Parathyroid adenoma (tissue), 2 donors: ENCODE measurements around the gene CCDC137.

Experiments
- H2AFZ ChIP-seq: fragments of 300-600 bp; sonication (generic); one replicate; pipeline ENCODE4 v1.7.0; 2017; ENCODE audit warnings: antibody characterized with exemption, mild to moderate bottlenecking
- H3K27ac ChIP-seq: fragments of 300-600 bp; sonication (generic); one replicate; pipeline ENCODE4 v1.7.0; 2017
- H3K27me3 ChIP-seq: fragments of 300-600 bp; sonication (generic); one replicate; pipeline ENCODE4 v1.7.0; 2017; ENCODE audit warnings: low read length; ENCODE audit not compliant: control insufficient read depth, insufficient read depth
- H3K36me3 ChIP-seq: fragments of 300-600 bp; sonication (generic); one replicate; pipeline ENCODE4 v1.7.0; 2017; ENCODE audit warnings: low read length; ENCODE audit not compliant: control insufficient read depth, insufficient read depth
- H3K4me1 ChIP-seq: fragments of 300-600 bp; sonication (generic); one replicate; pipeline ENCODE4 v1.7.0; 2017; ENCODE audit warnings: control low read depth
- H3K4me2 ChIP-seq: fragments of 300-600 bp; sonication (generic); one replicate; pipeline ENCODE4 v1.7.0; 2017; ENCODE audit warnings: low read length
- H3K4me3 ChIP-seq: fragments of 300-600 bp; sonication (generic); one replicate; pipeline ENCODE4 v1.7.0; 2017; ENCODE audit warnings: low read depth, low read length
- H3K79me2 ChIP-seq: fragments of 300-600 bp; sonication (generic); one replicate; pipeline ENCODE4 v1.7.0; 2017; ENCODE audit warnings: control low read depth
- H3K9ac ChIP-seq: fragments of 300-600 bp; sonication (generic); one replicate; pipeline ENCODE4 v1.7.0; 2017; ENCODE audit warnings: mild to moderate bottlenecking
- H3K9me3 ChIP-seq: fragments of 300-600 bp; sonication (generic); one replicate; pipeline ENCODE4 v1.7.0; 2017; ENCODE audit warnings: low read length; ENCODE audit not compliant: control insufficient read depth
- TF ChIP-seq, protein P1 (sequence below): fragments of 300-600 bp; sonication (generic); IDR thresholded peaks from one replicate; pipeline ENCODE4 v1.7.0; 2017; ENCODE audit warnings: antibody characterized with exemption, mild to moderate bottlenecking
- donor health status: primary hyperparathyroidism.

Gene CCDC137

DNA sequence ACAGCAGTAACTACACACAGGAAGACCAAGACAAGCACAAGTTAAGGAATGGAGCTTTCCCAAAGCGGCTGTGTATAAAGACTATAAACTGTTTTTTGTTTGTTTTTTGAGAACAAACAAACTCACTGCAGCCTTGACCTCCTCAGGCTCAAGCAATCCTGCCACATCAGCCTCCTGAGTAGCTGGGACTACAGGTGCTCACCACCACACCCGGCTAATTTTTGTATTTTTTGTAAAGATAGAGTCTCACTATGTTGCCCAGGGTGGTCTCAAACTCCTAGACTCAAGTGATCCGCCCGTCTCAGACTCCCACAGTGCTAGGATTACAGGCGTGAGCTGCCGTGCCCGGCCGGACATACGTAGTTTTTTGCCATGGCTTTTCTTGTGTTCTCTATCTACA is 6.1 kb upstream of the CCDC137 start:
- Histone ChIP-seq H3K9ac (no peak overlapping the region), H2AFZ (no peak overlapping the region), H3K36me3 (no peaks in the 10 kb centered on the region), H3K4me1 (peaks cover under 1% of the 10 kb centered on the region), H3K27me3 (no peaks in the 10 kb centered on the region), H3K4me3 (no peak overlapping the region), H3K79me2 (no peaks in the 10 kb centered on the region), H3K27ac (no peak overlapping the region), H3K4me2 (no peak overlapping the region), H3K9me3 (no peaks in the 10 kb centered on the region)
- TF ChIP-seq, protein P1, sequence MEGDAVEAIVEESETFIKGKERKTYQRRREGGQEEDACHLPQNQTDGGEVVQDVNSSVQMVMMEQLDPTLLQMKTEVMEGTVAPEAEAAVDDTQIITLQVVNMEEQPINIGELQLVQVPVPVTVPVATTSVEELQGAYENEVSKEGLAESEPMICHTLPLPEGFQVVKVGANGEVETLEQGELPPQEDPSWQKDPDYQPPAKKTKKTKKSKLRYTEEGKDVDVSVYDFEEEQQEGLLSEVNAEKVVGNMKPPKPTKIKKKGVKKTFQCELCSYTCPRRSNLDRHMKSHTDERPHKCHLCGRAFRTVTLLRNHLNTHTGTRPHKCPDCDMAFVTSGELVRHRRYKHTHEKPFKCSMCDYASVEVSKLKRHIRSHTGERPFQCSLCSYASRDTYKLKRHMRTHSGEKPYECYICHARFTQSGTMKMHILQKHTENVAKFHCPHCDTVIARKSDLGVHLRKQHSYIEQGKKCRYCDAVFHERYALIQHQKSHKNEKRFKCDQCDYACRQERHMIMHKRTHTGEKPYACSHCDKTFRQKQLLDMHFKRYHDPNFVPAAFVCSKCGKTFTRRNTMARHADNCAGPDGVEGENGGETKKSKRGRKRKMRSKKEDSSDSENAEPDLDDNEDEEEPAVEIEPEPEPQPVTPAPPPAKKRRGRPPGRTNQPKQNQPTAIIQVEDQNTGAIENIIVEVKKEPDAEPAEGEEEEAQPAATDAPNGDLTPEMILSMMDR: no peak

DNA sequence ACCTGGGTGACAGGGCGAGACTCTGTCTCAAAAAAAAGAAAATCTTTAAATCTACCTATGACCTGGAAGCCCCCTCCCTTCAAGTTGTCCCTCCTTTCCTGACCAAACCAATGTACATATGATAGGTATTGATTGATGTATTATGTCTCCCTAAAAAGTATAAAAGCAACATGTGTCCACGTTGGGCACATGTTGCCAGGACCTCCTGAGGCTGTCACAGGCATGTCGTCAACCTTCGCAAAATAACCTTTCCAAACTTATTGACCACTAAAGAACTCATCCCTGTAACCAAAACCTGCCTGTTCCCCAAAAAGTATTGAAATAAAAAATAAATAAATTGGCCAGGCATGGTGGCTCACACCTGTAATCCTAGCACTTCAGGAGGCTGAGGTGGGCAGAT is 4.5 kb upstream of the CCDC137 start:
- Histone ChIP-seq H2AFZ (no peak overlapping the region), H3K4me1 (peaks cover 6% of the 10 kb centered on the region), H3K79me2 (no peaks in the 10 kb centered on the region), H3K4me2 (no peak overlapping the region), H3K9me3 (no peaks in the 10 kb centered on the region), H3K27me3 (no peaks in the 10 kb centered on the region), H3K9ac (no peak overlapping the region), H3K27ac (no peak overlapping the region), H3K36me3 (no peaks in the 10 kb centered on the region), H3K4me3 (no peak overlapping the region)
- TF ChIP-seq, protein P1: no peak

DNA sequence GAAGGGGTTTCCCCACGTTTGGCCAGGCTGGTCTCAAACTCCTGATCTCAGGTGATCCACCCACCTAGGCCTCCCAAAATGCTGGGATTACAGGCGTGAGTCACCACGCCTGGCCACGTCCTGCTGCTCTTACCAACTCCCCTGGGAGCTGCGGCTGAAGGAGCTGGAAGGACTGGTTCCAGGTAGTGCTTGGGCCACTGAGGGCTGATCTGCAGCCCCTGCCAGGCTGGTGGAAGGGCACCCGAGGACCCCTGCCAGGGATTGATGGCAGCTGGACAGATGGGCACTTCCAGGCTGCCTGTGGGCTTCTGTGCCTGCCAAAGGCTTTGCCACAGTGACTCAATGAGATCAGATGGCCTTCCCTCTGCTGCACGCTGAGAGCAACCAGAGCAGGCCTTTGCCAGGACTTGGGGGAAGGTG is 2.5 kb upstream of the CCDC137 start:
- TF ChIP-seq, protein P1: no peak
- Histone ChIP-seq H3K9me3 (no peaks in the 10 kb centered on the region), H3K4me2 (no peak overlapping the region), H3K27me3 (no peaks in the 10 kb centered on the region), H2AFZ (no peak overlapping the region), H3K27ac (no peak overlapping the region), H3K79me2 (peaks cover 11% of the 10 kb centered on the region), H3K4me3 (no peak overlapping the region), H3K9ac (no peak overlapping the region), H3K4me1 (peaks cover 6% of the 10 kb centered on the region), H3K36me3 (no peaks in the 10 kb centered on the region)

DNA sequence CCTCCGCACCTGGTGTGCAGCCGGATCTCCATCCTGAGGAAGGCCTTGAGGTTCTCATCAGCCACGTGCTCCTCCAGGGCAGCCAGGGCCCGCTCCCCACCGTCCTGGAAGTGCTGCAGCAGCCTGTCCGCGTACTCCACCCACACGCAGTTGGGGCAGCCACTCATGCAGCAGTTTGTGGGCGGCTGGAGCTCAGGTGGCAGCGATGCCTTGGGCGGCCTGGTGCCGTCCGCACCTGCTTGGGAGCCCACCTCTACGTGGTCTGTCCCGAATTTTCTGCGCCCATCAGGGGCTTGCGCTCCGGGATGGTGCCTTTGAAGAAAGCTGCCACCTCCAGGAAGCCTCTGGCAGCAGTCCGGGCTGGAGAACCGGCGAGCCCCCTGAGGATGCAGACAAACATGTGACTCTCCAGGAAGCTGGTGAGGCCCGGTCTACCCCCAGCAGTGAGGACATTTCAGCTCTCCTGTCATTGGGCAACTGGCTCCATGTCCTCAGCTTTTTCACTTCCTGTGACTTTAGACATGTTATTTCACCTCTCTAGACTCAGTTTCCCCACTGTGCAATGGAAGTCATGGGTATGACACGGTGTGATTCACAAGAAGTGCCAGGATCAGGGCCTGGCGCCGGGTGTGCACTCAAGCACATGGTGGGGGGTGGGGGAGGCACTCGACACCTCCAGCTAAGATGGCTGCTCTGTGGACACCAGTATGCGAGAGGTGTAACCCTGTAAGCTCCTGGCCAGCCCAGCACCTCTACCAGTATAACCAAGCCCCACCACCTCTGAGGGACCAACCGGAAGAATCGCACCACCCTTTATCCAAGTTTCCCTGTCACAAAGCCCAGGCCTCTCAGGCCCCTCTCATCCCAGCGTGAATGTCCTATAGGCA is 1.1 kb upstream of the CCDC137 start:
- Histone ChIP-seq H3K27me3 (no peaks in the 10 kb centered on the region), H3K79me2 (peaks cover 11% of the 10 kb centered on the region), H3K4me3 (peak overlapping the region; percentile 85), H3K9ac (peak overlapping the region; percentile 55), H3K4me2 (peak overlapping the region; percentile 78), H2AFZ (peak overlapping the region; percentile 94), H3K36me3 (no peaks in the 10 kb centered on the region), H3K27ac (peak overlapping the region; percentile 73), H3K4me1 (peaks cover 6% of the 10 kb centered on the region), H3K9me3 (no peaks in the 10 kb centered on the region)
- TF ChIP-seq, protein P1: no peak

DNA sequence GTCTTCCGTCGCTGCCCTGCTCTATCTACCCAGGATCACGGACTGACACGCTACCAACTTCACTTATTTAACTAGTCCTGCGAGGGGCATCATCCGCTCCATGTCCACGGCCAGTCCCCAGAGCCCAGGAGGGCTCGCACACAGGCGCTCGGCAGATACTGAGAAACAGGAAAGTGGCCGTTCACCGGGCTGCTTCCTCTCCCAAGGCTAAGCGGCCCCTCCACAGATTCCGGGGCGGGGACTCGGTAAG is 520 bp upstream of the CCDC137 start:
- H2AFZ ChIP-seq: peak overlapping the region; percentile 94
- peaks cover 6% of the 10 kb centered on the region for H3K4me1 ChIP-seq
- H3K27ac ChIP-seq: peak overlapping the region; percentile 73
- H3K36me3 ChIP-seq: no peaks in the 10 kb centered on the region
- no peaks in the 10 kb centered on the region for H3K9me3 ChIP-seq
- H3K9ac ChIP-seq: peak overlapping the region; percentile 55
- H3K4me2 ChIP-seq: peak overlapping the region; percentile 78
- TF ChIP-seq, protein P1: no peak
- H3K79me2 ChIP-seq: peaks cover 11% of the 10 kb centered on the region
- peak overlapping the region; percentile 85 for H3K4me3 ChIP-seq
- H3K27me3 ChIP-seq: no peaks in the 10 kb centered on the region
